Smooth muscle cell of the brain vasculature (primary cell): Measurements from ENCODE around the gene ING5.
"Not testable (repeated sequence)": the region's sequence is repeated elsewhere in the genome, so short reads cannot be mapped to it uniquely, and the experiment has no call there.

Experiments used
- DNase-seq: peaks from one replicate; pipeline ENCODE4 v3.0.0-alpha.2; 2012; ENCODE audit warnings: low read depth, low spot score

Gene ING5

DNA sequence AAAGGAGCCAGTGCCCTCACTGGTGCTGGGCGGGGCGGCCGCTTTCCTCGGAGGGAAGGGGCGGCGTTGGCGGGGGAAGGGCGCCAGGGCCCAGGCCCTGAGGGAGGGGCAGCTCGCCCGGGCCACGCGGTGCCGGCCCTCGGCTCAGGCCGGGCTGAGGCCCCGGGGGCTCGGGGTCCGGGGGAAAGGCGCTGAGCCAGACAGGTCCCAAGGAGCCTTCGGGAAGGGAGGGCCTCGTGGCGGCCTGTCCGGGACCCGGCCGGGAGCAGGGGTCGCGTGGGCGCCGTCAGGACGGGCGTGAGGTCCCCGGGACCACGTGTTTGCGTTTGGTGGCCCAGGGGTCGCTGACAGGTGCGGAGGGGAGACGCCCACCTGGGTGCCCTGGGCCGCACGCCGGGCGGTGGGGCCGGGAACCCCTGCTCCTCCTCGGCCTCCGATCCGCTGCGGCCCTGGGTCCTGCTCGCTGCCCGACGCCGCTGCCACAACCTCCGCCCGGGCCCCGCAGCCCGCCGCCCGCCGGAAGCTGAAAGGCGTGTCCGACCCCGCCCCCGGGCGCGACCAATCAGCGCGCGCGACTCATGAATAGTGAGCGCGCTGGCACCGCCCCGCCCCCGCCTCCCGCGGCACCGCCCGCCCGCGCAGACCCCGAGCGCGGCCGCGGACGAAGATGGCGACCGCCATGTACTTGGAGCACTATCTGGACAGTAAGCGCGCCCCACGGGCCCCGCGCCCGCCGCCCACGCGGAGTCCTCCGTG is at the start of gene ING5:
Gene ING5, plus strand, starts transcription at position 641 of the 756 bp plus-strand sequence. Its CDS starts 27 bp downstream, at position 668.
- peak; percentile 86 for DNase-seq

DNA sequence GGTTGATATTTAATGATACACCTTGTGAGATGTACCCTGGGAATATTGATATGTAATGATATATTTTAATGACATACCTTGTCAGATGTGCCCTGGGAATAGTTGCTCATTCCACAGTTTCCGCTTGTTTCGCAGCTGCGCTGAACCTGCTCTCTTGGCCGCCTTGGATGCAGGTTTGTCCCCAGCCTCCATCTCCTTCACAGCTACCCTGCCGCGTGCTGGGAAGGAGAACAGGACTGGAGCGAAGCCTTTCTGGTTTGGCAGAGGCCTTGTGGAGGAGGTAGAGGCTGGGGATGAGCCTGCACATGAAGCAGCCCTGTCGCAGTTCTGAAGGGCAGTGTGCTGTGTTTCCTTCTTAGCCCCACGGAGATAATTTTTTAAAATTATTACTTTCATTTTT is 49.7 kb upstream of the ING5 start:
- no peak for DNase-seq

DNA sequence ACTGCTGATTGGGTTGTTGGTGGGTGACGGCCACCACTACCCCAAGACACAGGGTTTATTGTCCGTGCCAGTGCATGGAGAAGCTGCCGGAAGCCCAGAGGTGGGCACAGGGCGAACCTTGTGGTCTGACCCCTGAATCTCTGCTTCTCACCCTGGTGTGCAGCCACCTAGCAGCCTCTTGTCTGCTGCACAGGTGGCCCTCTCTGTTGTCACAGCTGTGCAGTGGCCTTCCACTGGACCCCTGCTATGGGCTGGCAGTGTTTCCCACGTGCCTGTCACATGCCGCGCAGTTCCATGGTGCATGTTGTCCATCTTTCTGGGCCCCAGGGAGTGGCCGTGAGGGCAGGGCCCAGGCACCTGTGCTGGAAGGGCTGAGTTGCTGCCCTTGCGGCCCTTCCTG is 49.1 kb upstream of the ING5 start:
- no peak for DNase-seq

DNA sequence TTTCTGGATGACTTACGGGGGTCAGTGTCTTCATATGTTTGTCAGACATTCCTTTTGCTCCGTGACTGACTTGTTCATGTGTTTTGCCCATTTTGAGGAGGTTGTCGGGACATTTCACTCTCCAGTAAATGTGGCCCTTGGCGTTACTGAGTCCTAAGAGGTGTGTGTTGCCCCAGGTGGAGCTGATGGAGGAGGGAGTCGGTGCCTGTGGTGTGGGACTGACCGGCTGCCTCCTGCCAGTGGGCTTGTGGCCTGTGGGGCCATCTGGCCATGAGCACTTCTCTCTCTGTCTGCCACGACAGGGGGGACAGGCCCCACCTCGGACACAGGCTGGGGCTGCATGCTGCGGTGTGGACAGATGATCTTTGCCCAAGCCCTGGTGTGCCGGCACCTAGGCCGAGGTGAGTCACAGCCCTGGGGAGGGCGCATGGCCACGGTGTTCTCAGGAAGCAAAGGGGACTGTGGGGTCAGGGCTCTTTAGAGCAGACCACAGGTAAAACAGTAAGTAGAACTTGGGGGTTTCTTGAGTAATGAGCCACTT is 48.6 kb upstream of the ING5 start:
- no peak for DNase-seq

DNA sequence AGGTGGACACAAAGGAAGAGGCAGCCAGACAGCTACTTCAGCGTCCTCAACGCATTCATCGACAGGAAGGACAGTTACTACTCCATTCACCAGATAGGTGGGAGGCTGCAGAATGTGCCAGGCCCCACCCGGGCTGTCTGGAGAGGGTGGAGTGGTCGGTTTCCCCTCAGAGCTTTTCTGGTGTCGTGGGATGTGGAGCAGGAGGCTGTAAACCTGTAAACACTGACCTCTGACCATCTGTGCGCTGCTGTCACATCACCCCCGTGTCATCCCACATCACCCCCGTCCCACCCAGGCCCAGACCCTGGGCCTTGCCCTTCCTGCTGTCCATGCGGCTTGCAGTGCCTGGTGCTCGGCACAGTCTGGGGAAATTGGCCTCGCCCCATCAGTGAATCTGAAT is 47.3 kb upstream of the ING5 start:
- no peak for DNase-seq

DNA sequence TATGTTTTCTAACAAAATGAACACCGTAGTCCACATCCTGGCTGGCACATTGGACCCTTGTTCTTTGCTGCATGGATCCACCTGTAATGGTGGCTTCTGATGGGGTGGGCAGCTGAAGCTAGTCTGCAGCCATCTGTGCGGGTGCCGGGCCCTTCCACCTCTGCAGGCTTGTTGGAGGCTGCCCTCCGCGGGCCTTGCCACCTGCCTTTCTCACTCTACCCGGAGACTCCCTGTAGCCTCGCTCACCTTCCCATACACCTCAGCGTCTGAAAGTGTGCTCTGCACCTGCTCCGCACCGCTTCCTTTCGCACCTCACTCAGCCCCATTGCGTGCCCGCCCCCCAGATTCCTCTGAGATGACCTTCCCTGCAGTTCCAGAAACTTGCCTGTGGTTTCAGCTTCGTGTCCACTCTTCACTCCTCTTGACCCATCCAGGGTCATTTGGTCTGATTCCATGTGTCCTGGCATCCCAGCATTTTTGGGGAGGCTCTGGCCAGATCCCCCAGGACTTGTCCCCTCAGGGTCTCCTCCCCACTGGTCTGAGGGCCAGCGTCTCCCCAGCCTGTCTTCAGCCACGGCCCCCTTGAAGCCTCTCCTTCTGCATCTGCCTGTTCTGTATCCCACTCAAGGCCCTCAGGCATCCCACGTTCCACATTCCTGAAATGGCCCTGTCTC is 46.2 kb upstream of the ING5 start:
- no peak for DNase-seq

DNA sequence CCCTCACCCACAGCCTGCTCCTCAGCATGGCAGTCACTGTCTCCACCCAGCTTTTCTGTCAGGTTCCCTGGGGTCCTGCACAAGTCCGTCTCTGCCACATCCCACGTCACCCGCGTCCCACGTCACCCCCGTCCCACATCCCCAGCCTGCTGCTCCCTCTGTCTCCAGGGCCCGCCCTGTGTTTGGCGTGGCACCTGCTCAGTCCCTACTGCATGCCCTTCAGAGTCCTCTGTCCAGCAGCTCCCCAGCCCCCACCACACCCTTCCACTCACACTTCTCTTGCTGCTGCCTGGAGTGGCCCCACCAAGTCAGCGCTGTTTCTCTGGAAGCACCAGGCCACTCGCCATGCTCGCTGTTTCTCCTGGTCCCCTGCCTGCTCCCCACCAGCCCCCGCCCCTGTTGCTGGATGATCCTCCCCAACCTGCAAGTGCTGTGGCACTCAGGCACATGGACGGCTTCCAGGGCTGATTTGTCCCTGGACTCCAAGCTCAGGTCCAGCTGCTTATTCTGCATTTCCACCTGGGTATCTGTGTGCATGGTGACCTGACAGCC is 45.6 kb upstream of the ING5 start:
- no peak for DNase-seq

DNA sequence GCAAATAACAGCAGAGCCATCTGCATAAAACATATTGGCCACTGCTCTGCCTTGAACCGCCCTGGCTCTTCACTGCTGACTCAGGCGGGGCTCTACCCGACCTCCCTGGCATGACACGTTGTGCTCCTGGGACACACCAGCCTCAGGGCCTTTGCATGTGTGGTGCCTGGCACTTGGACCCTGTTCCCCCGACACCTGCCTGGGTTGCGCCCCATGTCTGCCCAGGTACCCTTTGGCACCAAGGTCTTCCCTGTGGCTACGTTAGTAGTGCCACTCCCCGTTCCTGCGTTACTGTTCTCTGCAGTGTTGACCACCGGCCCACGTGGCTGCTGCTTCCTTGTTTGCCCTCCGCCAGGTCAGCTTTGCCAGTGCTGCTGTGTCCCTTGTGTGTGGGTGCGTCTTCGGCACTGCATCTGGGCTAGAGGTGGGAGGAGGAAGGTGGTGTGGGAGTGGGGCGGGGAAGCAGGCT is 44.0 kb upstream of the ING5 start:
- DNase-seq, result no peak

DNA sequence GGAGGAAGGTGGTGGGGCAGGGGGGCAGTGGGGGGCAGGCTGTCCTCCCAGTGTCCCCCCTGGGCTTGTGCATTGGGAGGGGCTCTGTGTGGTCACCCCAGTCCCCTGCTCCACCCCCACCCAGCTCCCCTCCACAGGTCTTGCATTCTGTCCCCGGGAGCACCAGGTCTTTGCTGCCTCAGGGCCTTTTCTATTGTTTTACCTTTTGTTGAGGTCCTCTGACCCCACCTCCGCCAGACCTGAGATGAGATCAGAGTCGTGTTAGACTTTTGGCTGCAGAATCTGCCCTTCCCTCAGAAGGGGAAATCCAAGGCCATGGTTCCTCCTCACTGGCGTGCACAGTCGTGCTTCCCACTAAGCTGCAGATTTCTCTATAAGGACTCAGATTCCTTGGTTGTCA is 43.5 kb upstream of the ING5 start:
- no peak for DNase-seq

DNA sequence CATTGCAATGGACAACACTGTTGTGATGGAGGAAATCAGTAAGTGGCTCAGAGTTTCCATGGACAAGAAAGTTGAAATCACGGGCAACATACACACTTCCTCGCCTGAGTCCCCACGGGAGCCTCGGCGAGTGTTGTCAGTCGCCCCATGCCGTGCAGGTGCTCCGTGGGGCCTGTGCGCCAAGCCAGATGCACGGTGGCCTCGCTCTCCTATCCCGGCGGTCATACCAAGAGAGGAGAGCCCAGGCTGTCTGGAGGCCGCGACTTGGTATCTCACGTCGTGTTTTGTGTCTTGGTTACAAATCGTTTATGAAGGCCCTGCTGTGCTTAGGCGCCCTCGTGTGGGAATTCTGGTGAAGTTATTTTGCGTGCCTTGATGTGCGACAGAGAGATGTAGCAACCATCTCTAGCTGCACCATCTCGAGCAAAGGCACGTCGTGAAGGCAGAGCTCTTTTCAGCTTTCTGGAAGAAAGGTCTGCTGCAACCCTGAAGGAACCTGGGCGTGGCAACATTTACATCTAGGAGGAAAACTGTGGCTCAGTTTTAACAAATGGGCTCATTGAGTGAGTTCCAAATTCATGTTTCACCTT is 42.6 kb upstream of the ING5 start:
- peak; percentile 51 for DNase-seq

DNA sequence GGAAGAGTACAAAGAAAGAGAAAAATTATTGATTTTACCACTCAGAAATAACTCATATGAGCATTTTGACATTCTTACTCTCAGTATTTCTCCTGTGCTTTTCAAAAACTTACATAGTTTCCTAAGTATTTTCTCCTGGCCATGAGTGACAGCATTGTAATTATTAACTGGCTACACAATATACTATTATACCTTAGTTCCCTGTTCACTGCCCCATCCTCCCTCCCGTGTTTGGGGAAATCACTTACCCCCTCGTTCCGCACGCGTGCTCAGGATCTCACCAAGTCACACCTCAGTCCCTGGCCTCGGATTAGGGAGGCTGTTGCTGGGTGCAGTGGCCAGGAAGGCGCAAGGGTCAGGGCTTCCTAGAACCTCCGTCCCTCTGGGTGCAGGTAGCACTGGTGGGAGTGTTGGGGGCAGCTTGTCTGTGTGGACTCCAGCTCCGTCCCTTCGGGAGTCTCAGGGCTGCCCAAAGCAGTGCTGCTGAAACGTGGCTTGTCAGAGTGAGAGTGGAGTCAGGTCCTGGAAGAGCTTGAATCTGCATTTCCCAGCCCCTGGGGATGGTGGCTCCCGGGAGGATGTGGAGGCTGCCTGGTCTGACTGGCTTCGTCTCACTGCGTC is 41.1 kb upstream of the ING5 start:
- no peak for DNase-seq

DNA sequence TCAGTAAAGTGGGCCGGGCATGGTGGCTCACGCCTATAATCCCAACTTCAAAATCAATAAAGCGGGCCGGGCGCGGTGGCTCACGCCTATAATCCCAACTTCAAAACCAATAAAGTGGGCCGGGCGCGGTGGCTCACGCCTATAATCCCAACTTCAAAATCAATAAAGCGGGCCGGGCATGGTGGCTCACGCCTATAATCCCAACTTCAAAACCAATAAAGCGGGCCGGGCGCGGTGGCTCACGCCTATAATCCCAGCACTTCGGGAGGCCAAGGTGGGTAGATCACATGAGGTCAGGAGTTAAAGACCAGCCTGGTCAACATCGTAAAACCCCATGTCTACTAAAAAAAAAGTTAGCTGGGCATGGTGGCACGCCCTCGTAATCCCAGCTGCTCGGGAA is 39.1 kb upstream of the ING5 start:
- DNase-seq, result not testable (repeated sequence)

DNA sequence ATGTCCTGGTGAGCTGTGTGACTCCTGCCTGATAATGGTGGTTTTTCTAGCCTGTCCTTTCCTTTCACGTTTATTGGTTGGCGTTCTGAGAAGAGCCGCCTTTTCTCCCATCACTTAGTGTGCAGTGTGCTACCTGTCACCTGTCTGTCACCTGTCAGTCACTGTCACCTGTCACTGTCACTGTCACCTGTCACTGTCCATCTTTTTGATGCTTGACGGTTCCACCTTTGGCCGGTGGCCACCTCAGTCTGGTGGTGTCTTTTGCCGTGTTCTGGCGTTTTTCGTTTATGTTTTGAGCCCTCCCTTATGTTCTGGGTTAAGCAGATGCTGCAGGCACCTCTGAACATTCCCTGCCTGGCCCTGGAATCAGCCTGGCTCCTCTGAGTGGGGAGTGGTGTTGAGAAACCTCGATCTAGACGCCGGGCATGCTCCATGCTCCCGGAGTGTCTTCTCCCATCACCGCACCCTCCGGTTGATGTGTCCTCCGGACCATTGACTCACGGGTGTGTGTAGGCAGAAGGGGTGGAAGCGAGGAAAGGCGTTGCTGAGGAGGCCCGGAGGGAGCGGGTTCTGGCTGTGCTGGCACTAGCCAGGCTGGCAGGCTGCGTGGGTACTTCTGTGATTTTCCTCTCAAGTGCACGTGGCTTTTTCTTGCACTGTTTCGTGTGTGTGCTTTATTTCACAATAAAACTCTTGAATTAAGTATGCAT is 36.0 kb upstream of the ING5 start:
- no peak for DNase-seq

DNA sequence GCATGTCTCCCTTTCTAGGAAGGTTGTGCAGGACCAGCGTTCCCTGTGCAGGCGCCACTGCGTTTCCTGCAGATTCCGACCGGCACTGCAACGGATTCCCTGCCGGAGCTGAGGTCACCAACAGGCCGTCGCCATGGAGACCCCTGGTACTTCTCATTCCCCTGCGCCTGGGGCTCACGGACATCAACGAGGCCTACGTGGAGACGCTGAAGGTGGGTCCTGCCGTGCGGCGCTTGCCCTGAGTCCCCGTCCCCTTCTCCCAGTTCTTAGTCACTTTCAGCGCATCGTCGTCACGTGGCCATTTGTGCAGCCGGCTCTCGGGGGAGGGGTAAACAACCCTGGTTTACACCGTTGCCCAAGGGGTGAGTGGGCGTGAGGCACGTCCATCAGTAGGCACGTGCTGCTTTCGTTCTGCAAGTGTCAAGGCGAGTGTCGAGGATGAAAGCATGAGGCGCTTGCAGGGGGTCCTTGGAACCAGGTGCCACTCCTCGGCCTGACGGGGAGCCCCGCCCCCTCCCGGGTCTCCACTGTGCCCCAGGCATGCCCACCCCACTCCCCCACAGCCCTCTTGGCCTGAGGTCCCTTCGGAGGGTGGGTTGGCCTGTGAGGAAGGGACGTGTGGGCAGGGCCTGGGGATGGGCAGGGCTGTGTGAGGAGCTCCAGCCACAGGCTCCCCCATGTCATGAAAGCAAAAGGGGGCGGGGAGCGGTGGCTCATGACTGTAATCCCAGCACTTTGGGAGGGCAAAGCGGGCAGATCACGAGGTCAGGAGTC is 35.0 kb upstream of the ING5 start:
- DNase-seq, result no peak

DNA sequence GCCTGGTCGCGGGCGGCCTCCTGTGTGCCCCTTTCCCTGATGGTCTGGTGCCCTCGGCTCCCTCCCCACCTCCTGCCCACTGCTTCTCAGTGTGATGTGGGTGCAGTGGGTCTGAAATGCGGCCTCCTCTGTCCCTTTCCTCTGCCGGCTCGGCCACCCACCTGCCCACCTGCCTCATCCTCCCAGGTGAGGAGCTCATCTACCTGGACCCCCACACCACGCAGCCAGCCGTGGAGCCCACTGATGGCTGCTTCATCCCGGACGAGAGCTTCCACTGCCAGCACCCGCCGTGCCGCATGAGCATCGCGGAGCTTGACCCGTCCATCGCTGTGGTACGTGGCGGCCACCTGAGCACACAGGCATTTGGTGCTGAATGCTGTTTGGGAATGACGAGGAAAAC is 33.5 kb upstream of the ING5 start:
- DNase-seq, result no peak

DNA sequence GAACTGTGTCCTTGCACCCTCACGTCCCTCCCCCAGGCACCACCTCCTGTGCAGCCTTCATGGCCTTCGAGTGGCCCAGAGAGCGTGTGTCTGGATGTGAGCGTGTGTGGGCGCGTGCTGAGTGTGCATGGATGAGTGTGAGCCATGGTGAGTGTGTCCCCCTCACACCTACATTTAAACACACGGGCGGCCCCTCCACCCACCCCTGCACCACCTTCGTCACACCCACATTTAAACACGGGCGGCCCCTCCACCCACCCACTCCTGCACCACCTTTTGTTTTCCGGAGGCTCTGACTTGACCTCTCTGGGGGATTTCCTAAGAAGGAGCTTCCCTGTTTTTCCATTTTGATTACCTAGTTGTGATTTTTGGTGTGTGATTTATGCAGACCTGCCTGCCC is 33.0 kb upstream of the ING5 start:
- DNase-seq, result no peak

DNA sequence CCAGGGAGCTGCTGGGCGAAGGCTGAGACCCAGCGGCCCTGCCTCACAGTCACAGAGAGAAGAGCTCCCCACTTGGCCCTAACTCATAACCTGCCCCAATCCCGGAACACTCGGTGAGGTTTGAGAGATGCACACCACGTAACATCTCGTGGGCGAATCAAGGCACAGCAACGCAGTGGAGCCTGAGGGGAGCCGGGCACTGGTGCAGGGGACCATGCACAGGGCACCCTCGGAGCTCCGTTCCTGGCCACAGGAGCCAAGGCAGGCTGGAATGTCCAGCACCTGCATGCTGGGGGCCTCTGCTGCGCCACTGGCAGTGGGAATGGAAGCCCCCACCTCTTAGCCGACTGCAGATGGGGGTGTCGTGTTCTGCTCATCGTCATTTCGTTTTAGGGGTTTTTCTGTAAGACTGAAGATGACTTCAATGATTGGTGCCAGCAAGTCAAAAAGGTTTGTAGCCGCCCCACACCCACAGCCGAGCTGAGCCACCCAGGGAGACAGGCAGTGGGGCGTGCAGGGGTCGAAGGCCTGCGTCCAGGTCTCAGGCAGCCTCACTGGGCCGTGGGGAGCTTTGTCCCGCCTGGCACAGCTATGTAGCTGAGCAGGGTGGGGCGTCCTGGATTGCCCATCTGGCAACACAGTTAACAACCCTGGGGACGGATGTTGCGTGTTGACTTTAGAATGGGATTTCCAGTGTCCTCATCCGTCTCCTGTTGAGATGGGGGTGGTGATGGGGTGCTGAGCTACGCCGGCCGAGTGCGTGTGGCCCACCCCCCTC is 31.3 kb upstream of the ING5 start:
- no peak for DNase-seq

DNA sequence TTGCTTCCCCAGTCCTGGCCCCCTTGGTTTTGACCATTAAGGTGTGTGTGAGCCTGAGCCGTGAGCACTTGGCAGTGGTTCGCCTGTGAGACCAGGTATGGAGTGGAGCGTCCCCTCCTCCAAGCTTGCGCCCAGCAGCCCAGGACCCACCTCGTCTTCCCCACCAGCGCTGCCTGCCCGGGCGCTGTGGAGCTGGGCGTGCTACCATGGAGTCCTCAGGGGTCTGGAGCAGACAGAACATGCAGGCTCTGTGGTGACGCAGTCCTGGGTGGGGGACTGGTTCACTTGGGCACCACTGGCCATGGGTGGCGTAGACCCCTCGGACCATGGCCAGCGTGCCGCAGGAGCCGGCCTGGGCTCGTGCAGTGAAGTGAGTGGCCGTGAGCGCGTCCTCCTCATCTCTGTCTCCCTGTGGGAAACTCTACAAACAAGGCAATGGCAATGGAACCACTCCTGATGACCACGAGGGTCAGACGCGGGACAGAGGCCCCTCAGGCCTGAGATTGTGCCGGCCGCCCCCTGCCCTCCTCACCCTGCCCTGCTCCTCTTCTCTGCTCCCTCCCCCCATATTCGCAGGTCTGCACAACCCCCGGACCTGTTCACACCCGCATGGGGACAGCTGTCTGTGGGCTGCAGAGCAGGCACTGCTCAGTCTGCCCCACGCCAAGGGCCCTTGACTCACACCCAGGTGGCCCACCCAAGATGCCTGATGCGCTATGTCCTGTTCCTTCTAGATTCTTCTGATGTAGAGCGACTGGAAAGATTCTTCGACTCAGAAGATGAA is 30.2 kb upstream of the ING5 start:
- no peak for DNase-seq
